SKM-1 (cell line): ENCODE results near the gene AMBRA1.
A peak's percentile ranks its signal among the peaks of the same experiment; 100 is the strongest.

Experiments used
- DNase-seq: peaks from one replicate; lab custom pipeline; 2025; ENCODE audit not compliant: unreplicated experiment; lab: John Stamatoyannopoulos, UW

AMBRA1 gene

GRCh38 chr11:46537537-46538295 is 56.1 kb downstream of the AMBRA1 start:
- DNase-seq, result peak; percentile 71

GRCh38 chr11:46537121-46537520 is 56.7 kb downstream of the AMBRA1 start:
- DNase-seq, result no peak

- no peak for DNase-seq
Observed at GRCh38 chr11:46535688-46536087, 58.1 kb downstream of the AMBRA1 start.

GRCh38 chr11:46534711-46535110 is 59.1 kb downstream of the AMBRA1 start:
- DNase-seq, result no peak

GRCh38 chr11:46533396-46534100 is 60.3 kb downstream of the AMBRA1 start:
- DNase-seq, result no peak

- DNase-seq, result no peak
Observed at GRCh38 chr11:46529928-46530574, 63.8 kb downstream of the AMBRA1 start.

GRCh38 chr11:46529095-46529905 is 64.5 kb downstream of the AMBRA1 start:
- DNase-seq, result no peak

- DNase-seq, result no peak
Observed at GRCh38 chr11:46528445-46529094, 65.3 kb downstream of the AMBRA1 start.

- DNase-seq, result no peak
Observed at GRCh38 chr11:46527591-46528130, 66.2 kb downstream of the AMBRA1 start.

- DNase-seq, result no peak
Observed at GRCh38 chr11:46526216-46527215, 67.3 kb downstream of the AMBRA1 start.

- no peak for DNase-seq
Observed at GRCh38 chr11:46524201-46524770, 69.5 kb downstream of the AMBRA1 start.

- DNase-seq, result no peak
Observed at GRCh38 chr11:46523290-46523689, 70.5 kb downstream of the AMBRA1 start.

GRCh38 chr11:46522682-46523281 is 71.0 kb downstream of the AMBRA1 start:
- DNase-seq, result no peak

GRCh38 chr11:46521961-46522681 is 71.7 kb downstream of the AMBRA1 start:
- DNase-seq, result no peak

GRCh38 chr11:46520971-46521745 is 72.7 kb downstream of the AMBRA1 start:
- DNase-seq, result no peak

- DNase-seq, result no peak
Observed at GRCh38 chr11:46519351-46519750, 74.5 kb downstream of the AMBRA1 start.

- peak; percentile 18 for DNase-seq
Observed at GRCh38 chr11:46518928-46519327, 74.9 kb downstream of the AMBRA1 start.
